ENCODE data around the gene PROM2. TPM values are rescaled to one million over a fixed set of nuclear protein-coding genes. Genes with fewer than 3 reads are reported as not detected.

Gene PROM2
- total RNA-seq, 1 donor from 2014 or later, result 0.93 TPM

GRCh38 chr2:95310216-95310615, 36.0 kb downstream of the PROM2 start:
- no peak overlapping the region for H3K27ac ChIP-seq (ENCODE audit: low read depth, low read length)
- no peaks in the 10 kb centered on the region for H3K9me3 ChIP-seq (ENCODE audit: insufficient read depth, low read depth, low read length)
- H3K4me3 ChIP-seq (ENCODE audit: insufficient read depth, low read depth, low read length), result no peak overlapping the region
- H3K27ac Mint-ChIP-seq (ENCODE audit: unreplicated experiment), result no peak overlapping the region
- H3K4me1 ChIP-seq (ENCODE audit: insufficient read depth, low read length), result no peaks in the 10 kb centered on the region
- no peaks in the 10 kb centered on the region for H3K79me2 ChIP-seq (ENCODE audit: insufficient read depth, low read length)
- no peak overlapping the region for H3K4me3 Mint-ChIP-seq (ENCODE audit: unreplicated experiment)
- H3K27me3 Mint-ChIP-seq (ENCODE audit: low read depth, unreplicated experiment), result peaks cover 50% of the 10 kb centered on the region
- FAIRE-seq (no peak), DNase-seq (ENCODE audit: low read depth) (no peak)
- no peaks in the 10 kb centered on the region for H3K4me1 Mint-ChIP-seq (ENCODE audit: low read depth, unreplicated experiment)
- no peak overlapping the region for H3K4me2 ChIP-seq (ENCODE audit: low read length)
- no peaks in the 10 kb centered on the region for H3K36me3 Mint-ChIP-seq (ENCODE audit: low read depth, unreplicated experiment)
- H2AFZ ChIP-seq (ENCODE audit: low read depth, low read length), result no peak overlapping the region
- H3K27me3 ChIP-seq (ENCODE audit: insufficient read depth, low read length), result no peaks in the 10 kb centered on the region
- H3K9ac ChIP-seq (ENCODE audit: low read length), result no peak overlapping the region
- no peaks in the 10 kb centered on the region for H3K36me3 ChIP-seq (ENCODE audit: insufficient read depth, low read length)
- H3K9me3 Mint-ChIP-seq (ENCODE audit: unreplicated experiment), result no peaks in the 10 kb centered on the region
- TF ChIP-seq EZH2 (IDR thresholded peaks at IDR 0.05; ENCODE audit: insufficient read depth, low read length) (no peak), CTCF (IDR thresholded peaks at IDR 0.05; ENCODE audit: insufficient read depth, low read depth, low read length) (no peak)
- no peaks in the 10 kb centered on the region for H4K20me1 ChIP-seq (ENCODE audit: insufficient read depth, low read length)

DNA sequence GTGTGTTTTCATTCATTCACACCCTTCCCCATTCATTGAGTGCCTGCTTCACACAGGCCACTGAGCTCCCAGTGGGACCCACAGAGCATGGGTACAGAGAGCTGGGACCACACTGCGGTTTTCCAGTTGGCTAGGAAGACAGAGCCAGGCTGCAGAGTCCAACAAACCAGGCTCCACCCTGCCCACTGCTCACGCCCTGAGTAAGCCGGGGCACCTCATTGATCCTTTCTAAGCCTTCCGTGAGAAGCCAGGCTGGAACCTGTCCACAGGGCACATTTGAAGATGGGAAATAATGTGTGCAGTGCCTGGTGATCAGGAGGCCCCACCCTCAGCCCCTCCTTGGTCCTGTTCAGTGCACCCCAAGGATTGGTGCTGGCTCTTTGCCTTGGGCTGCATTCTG, 36.4 kb downstream of the PROM2 start:
- no peak overlapping the region for H3K27ac ChIP-seq (ENCODE audit: low read depth, low read length)
- H3K4me3 ChIP-seq (ENCODE audit: insufficient read depth, low read depth, low read length), result no peak overlapping the region
- H3K27ac Mint-ChIP-seq (ENCODE audit: unreplicated experiment), result no peak overlapping the region
- H3K36me3 ChIP-seq (ENCODE audit: insufficient read depth, low read length), result no peaks in the 10 kb centered on the region
- H3K27me3 ChIP-seq (ENCODE audit: insufficient read depth, low read length), result no peaks in the 10 kb centered on the region
- no peak overlapping the region for H3K9ac ChIP-seq (ENCODE audit: low read length)
- H3K27me3 Mint-ChIP-seq (ENCODE audit: low read depth, unreplicated experiment), result peaks cover 48% of the 10 kb centered on the region
- H3K4me3 Mint-ChIP-seq (ENCODE audit: unreplicated experiment), result no peak overlapping the region
- peaks cover under 1% of the 10 kb centered on the region for H3K4me1 ChIP-seq (ENCODE audit: insufficient read depth, low read length)
- DNase-seq (ENCODE audit: low read depth) (no peak), FAIRE-seq (no peak)
- H3K9me3 Mint-ChIP-seq (ENCODE audit: unreplicated experiment), result no peaks in the 10 kb centered on the region
- no peaks in the 10 kb centered on the region for H3K79me2 ChIP-seq (ENCODE audit: insufficient read depth, low read length)
- H4K20me1 ChIP-seq (ENCODE audit: insufficient read depth, low read length), result no peaks in the 10 kb centered on the region
- no peak overlapping the region for H3K4me2 ChIP-seq (ENCODE audit: low read length)
- no peaks in the 10 kb centered on the region for H3K36me3 Mint-ChIP-seq (ENCODE audit: low read depth, unreplicated experiment)
- H3K4me1 Mint-ChIP-seq (ENCODE audit: low read depth, unreplicated experiment), result peaks cover 2% of the 10 kb centered on the region
- TF ChIP-seq CTCF (IDR thresholded peaks at IDR 0.05; ENCODE audit: insufficient read depth, low read depth, low read length) (no peak), EZH2 (IDR thresholded peaks at IDR 0.05; ENCODE audit: insufficient read depth, low read length) (no peak)
- no peak overlapping the region for H2AFZ ChIP-seq (ENCODE audit: low read depth, low read length)
- H3K9me3 ChIP-seq (ENCODE audit: insufficient read depth, low read depth, low read length), result no peaks in the 10 kb centered on the region

GRCh38 chr2:95311815-95312542, 37.7 kb downstream of the PROM2 start:
- Histone ChIP-seq H3K4me3 (ENCODE audit: insufficient read depth, low read depth, low read length) (no peak overlapping the region), H3K79me2 (ENCODE audit: insufficient read depth, low read length) (no peaks in the 10 kb centered on the region), H3K4me2 (ENCODE audit: low read length) (no peak overlapping the region), H3K4me1 (ENCODE audit: insufficient read depth, low read length) (peaks cover 14% of the 10 kb centered on the region), H3K9me3 (ENCODE audit: insufficient read depth, low read depth, low read length) (no peaks in the 10 kb centered on the region), H4K20me1 (ENCODE audit: insufficient read depth, low read length) (peaks cover 3% of the 10 kb centered on the region), H3K27ac (ENCODE audit: low read depth, low read length) (no peak overlapping the region), H3K36me3 (ENCODE audit: insufficient read depth, low read length) (no peaks in the 10 kb centered on the region), H3K9ac (ENCODE audit: low read length) (no peak overlapping the region), H2AFZ (ENCODE audit: low read depth, low read length) (no peak overlapping the region), H3K27me3 (ENCODE audit: insufficient read depth, low read length) (no peaks in the 10 kb centered on the region)
- H3K9me3 Mint-ChIP-seq (ENCODE audit: unreplicated experiment), result no peaks in the 10 kb centered on the region
- no peak overlapping the region for H3K4me3 Mint-ChIP-seq (ENCODE audit: unreplicated experiment)
- H3K27ac Mint-ChIP-seq (ENCODE audit: unreplicated experiment), result no peak overlapping the region
- no peaks in the 10 kb centered on the region for H3K36me3 Mint-ChIP-seq (ENCODE audit: low read depth, unreplicated experiment)
- no peak for FAIRE-seq
- no peak for DNase-seq (ENCODE audit: low read depth)
- H3K27me3 Mint-ChIP-seq (ENCODE audit: low read depth, unreplicated experiment), result peaks cover 49% of the 10 kb centered on the region
- TF ChIP-seq CTCF (IDR thresholded peaks at IDR 0.05; ENCODE audit: insufficient read depth, low read depth, low read length) (no peak), EZH2 (IDR thresholded peaks at IDR 0.05; ENCODE audit: insufficient read depth, low read length) (no peak)
- peaks cover 14% of the 10 kb centered on the region for H3K4me1 Mint-ChIP-seq (ENCODE audit: low read depth, unreplicated experiment)
